Activated CD4-positive, alpha-beta T cell treated with anti-CD3 and anti-CD28 coated beads, Interleukin-2, Interleukin-4, amounts not matched to agents 100 ng/mL and 50 ng/mL, durations not matched to agents 16 hours and 8 hours (primary cell): ENCODE measurements around the gene CHST6.
"Not testable (repeated sequence)": the region's sequence is repeated elsewhere in the genome, so short reads cannot be mapped to it uniquely, and the experiment has no call there.

Source experiments
- DNase-seq: peaks from one replicate; pipeline ENCODE4 v3.0.0-alpha.2; 2020; ENCODE audit warnings: low spot score

The CHST6 gene

GRCh38 chr16:75475420-75475847 is 19.8 kb downstream of the CHST6 start:
- DNase-seq: no peak

DNA sequence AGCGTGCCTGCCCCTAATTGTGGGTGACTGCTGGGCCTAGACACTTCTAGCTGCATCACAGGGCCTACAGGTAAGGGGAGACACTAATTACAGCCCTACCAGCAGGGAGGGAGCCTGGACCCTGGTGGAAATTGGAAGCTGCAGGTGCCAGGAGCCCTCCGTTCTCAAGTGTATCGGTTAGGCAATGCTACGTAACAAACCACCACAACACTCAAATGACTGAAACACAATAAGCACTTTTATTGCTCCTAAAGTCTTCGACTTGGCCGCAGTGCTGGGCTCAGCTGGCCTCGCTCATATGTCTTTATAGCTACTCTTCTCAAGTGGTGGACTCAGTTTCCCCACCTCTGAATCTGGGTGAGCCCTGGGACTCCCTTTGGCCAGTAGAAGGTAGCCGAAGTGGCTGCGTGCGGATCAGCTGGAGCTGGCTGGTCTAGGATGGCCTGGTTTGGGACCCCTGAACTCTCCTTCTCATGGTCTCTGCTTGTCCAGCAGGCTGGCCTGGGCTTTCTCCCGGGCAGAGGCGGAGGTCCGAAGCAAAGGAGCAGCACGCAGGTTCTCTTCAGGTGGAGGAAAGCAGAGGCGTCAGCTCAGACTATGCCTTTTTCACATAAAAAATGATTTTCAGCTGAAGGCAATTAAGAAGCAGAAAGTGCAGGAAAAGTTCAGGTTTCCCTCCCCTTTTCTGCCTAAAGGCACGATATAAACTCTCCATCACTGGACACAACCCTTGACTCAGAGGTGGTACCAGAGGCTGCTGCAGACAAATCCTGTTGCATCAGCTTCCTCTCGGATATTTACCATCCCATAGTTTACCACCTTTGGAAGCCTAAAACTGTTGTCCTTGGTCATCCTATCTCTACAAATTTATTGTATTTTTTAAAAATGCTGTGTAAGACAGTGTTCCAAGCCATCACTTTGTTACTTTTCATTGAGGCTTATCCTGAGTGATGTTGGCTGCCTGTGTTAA is 22.0 kb downstream of the CHST6 start:
- no peak for DNase-seq

DNA sequence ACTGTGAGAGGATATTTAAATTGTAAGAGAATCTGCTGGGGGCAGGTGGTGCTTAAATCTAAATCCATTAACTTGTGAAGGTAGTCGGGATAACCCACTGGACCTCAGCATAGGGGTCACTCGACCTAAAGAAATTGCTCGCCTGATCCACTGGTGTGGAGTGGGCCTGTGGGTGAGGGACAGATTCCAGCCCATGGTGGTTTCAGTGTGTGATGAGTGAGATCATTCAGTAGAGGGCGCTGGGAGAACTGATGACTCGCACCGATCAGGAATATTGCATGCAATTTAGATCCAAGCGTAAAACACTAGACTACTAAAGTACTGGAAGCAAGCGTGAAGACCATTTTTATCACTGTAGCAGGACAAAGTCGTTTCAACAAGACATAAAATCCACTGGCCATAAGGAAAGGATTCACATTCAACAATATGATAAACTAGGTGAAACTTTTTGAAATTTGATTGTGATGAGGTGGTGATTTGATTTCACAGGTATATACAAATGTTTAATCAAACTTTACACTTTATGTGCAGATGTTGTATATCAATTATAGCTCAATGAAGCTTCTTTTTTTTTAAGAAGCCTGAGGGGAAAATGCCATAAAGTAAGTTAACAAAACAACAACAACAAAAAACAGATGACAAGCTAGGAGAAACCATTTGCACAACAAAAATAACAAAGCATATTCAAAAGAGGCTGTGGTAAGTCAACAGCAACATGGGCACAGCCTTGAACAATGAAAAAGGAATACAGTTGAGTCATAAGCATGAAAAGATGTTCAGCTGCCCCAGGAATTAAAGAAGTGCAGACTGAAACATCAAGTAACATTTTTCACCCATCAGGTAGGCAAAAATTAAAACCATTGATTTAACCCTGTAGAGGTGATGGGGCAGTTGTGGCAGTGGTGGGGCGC is 23.3 kb downstream of the CHST6 start:
- peak; percentile 44 for DNase-seq

GRCh38 chr16:75466760-75467159 is 28.5 kb downstream of the CHST6 start:
- no peak for DNase-seq

DNA sequence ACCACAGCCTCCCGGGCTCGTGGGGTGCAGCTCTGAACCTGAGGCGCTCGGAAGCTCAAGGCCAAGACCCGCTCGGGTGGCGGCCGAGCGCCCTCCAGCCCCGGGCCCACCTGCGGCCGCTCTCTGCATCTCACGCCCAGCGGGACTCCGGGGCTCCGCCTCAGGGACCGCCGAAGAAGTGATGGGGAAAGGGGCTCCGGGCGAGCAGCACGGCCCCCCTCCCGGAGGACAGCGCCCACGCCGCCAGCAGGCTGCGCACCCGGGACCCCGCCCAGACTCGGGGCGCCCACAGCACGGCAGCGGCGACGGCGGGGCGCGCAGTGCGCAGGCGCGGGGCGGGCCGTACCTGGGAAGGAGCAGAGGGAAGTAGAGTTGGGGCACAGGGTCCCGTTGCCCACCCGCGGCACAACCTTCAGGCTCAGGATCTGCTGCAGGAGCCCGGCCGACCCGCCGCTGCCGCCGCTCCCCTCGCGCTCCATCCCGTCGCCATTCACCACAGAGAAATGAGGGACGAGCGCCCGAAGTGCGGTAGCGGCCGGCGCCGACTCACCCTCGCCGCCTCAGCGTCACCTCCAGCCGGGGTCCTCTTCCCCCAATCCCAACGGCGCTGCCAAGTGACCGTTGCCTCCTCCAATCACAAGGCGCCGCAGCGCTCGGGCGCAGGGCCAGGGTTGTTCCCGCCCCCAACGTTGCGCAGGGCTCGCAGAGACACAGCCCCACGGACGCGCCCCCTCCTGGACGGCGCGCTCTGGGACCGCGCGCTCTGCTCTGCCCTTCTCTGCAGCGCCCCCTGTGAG is 30.9 kb downstream of the CHST6 start, which contains the start of gene TMEM170A:
TMEM170A (minus strand) TSS at position 568 of the 797 bp plus-strand sequence; CDS start at position 479, 89 bp downstream.
- peak; percentile 99 for DNase-seq

GRCh38 chr16:75463389-75464121 is 31.7 kb downstream of the CHST6 start:
- peak; percentile 8 for DNase-seq

GRCh38 chr16:75462806-75463205 is 32.4 kb downstream of the CHST6 start:
- DNase-seq: peak; percentile 38

GRCh38 chr16:75461575-75461974 is 33.7 kb downstream of the CHST6 start:
- no peak for DNase-seq

GRCh38 chr16:75460446-75460845 is 34.8 kb downstream of the CHST6 start:
- DNase-seq: no peak

GRCh38 chr16:75459691-75460090 is 35.5 kb downstream of the CHST6 start:
- DNase-seq: no peak

GRCh38 chr16:75458439-75458838 is 36.8 kb downstream of the CHST6 start:
- no peak for DNase-seq

- DNase-seq: no peak
Measured at GRCh38 chr16:75458029-75458428, 37.2 kb downstream of the CHST6 start.

- DNase-seq: no peak
Measured at GRCh38 chr16:75457485-75458021, 37.7 kb downstream of the CHST6 start.

GRCh38 chr16:75456971-75457370 is 38.3 kb downstream of the CHST6 start:
- no peak for DNase-seq

GRCh38 chr16:75456486-75456885 is 38.8 kb downstream of the CHST6 start:
- not testable (repeated sequence) for DNase-seq

DNA sequence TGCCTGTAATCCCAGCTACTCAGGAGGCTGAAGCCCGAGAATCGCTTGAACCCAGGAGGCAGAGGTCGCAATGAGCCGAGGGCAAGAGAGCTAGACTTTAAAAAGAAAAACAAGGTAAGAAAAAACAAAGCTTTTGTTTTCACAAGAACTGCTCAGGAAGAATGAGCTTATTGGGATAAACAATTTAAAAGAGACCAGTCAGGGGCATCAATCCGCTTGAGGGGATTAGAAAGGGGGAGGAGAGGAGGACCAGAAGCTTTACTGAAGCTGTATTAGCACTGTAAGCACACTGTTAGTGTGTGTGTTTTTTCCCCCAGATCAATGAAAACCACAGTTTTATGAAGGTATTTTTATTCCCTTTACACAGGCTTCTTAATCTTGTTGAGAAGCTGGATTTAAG is 39.6 kb downstream of the CHST6 start:
- DNase-seq: no peak

DNA sequence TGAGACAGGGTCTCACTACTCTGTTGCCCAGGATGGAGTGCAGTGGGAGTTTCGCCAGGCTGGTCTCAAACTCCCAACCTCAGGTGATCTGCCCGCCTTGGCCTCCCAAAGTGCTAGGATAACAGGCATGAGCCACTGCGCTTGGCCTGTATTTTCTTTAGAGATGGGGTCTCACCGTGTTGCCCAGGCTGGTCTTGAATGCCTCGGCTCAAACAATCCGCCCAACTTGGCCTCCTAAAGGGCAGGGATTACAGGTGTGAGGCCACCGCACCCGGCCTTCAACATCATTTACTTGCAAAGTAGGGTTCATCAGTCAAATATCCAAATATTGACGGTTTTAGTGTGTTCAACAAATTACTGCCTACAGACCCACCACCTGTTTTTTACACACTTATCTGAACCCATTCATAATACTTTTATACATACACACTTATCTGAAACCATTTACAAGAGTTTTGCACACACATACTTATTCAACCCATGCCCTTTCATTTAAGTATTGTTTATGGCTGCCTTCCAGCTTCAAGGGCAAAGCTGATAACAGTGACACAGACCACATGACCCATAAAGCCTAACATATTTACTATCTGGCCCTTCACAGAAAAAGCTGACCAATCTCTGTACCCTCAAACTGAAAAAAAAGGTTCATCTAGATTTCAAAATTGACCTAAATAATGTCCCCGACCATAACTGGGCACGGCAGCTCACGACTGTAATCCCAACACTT is 42.6 kb downstream of the CHST6 start:
- DNase-seq: no peak

DNA sequence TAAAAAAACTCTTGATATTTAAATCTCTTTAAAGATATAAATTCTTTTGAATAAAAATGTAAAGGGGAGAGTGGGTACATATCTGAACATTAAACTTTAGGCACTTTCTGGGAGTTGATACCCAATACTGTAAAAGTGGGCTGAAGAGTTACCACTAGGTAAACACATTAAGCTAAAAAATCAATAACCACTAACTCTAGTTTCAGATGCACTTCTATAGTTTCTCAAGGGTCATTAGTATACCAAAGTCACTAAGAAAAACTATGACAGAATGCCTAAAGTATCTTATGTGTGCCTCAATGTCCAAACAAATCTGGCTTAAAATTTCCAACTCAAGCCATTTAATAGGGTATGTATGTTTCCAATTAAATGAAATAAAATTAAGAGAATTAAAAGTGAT is 48.8 kb downstream of the CHST6 start:
- no peak for DNase-seq

DNA sequence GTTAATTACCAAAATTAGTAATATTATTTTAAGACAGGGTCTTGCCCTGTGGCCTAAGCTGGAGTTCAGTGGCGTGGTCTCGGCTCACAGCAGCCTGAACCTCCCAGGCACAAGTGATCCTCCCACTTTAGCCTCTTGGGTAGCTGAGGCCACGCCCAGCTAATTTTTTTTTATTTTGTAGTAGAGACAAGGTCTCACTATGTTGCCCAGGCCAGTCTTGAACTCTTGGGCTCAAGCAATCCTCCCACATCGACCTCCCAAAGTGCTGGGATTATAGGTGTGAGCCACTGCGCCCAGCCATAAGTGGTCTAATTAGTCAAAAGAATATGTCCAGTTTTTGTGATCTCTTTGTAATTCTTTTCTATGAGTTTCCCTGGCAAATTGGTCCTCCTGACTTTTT is 49.9 kb downstream of the CHST6 start:
- DNase-seq: no peak

- DNase-seq: no peak
Measured at GRCh38 chr16:75443298-75443697, 51.9 kb downstream of the CHST6 start.
